HTR-8/SVneo (cell line): Measurements from ENCODE around the gene CNTN2.

Experiments used
- DNase-seq: peaks from one replicate; pipeline ENCODE4 v3.0.0; 2011; ENCODE audit warnings: low spot score, mixed read lengths; ENCODE audit not compliant: insufficient read length
- FAIRE-seq: peaks from 2 replicates; lab custom pipeline; 2011; peaks lifted over from hg19 to GRCh38; lab: Jason Lieb, UNC

The CNTN2 gene

GRCh38 chr1:205042911-205043806 lies at the start of gene CNTN2:
CNTN2 (plus strand) TSS chr1:205043212; CDS start chr1:205053186, 9,974 bp downstream.
- FAIRE-seq: no peak
- no peak for DNase-seq

- no peak for FAIRE-seq
- no peak for DNase-seq
Observed at GRCh38 chr1:204994086-204994862, 48.7 kb upstream of the CNTN2 start.

DNA sequence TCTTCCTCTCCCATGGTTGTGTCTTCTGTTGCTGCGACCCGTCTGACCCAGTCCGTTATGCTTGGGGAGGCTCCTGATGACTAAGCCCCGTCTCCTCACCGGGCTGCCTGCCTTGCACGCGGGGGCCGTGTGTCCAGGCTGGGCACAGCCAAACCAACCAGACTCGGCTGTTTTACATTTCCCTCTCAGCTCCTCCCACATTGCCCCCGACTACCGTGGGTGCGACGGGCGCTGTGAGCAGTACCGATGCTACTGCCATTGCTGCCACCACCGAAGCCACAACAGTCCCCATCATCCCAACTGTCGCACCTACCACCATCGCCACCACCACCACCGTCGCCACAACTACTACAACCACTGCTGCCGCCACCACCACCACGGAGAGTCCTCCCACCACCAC lies 46.0 kb upstream of the CNTN2 start:
- DNase-seq (no peak), FAIRE-seq (no peak)

DNA sequence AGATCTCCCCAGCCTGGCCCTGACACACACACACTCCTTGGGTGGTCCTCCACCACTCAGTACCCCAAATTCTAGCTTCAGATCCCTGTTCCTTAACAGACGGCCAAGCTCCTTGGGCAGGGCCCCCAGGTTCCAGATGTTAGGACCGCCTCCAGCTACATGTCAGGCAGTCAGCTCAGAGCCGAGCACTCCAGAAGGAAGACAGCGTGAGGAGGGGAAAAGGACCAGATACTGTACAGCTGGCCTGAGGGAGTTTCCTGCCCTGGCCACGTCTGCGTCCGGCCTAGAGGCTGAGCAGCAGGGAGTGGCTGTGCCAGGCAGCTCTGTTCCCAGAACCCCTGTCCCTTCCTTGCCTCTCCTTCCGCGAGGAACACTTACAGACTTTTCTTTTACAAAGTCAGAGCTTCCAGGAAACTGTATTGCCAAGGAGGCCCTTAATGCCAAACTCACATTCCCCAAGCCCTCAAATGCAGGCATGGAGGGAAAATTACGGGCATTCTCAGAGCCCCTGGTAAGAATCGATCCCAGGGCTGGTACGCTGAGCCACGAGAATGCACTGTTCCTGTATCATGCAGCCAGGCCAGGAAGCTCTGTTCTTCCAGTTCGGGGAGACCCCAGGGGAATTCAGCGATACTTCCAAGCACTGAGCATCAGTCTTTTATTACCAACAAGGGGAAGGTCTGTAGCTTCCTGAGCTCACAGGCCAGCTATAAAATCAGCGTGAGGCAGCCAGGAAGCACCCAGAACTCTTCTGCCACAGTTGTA lies 45.2 kb upstream of the CNTN2 start:
- DNase-seq: no peak
- FAIRE-seq: no peak

DNA sequence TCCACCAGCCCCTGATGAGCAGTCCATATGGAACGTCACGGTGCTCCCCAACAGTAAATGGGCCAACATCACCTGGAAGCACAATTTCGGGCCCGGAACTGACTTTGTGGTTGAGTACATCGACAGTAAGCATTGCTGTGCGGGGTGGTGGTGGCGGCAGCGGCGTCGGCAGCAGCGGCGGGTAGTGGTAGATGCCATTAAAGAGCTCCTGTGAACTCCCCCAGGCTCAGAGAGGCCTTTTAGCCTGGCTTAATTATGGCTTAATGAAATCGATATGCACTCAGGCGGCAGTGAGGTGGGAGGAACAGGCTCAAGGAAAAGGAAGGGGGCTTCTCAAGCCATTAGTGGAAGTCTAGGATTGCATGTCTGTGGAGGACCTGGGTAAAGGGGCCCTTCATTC lies 41.9 kb upstream of the CNTN2 start:
- no peak for FAIRE-seq
- no peak for DNase-seq

DNA sequence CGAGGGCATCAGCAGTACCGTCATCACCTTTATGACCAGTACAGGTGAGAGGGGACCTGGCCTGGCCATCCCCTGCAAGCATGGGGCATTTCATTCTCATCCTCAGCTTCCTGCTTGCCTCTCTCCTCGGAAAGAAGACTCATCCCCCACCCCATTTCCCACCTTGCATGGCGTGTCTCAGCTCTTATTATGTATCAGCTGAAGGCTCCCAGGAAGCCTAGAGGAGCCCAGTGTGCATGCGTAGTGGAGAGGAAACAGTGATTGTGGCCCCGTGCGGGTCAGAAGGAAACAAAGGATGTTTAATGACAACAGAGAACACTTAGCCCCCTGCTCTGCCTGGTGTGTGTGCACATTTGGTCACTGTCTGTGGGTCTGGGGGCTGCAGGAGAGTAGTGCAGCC lies 40.3 kb upstream of the CNTN2 start:
- no peak for DNase-seq
- no peak for FAIRE-seq

DNA sequence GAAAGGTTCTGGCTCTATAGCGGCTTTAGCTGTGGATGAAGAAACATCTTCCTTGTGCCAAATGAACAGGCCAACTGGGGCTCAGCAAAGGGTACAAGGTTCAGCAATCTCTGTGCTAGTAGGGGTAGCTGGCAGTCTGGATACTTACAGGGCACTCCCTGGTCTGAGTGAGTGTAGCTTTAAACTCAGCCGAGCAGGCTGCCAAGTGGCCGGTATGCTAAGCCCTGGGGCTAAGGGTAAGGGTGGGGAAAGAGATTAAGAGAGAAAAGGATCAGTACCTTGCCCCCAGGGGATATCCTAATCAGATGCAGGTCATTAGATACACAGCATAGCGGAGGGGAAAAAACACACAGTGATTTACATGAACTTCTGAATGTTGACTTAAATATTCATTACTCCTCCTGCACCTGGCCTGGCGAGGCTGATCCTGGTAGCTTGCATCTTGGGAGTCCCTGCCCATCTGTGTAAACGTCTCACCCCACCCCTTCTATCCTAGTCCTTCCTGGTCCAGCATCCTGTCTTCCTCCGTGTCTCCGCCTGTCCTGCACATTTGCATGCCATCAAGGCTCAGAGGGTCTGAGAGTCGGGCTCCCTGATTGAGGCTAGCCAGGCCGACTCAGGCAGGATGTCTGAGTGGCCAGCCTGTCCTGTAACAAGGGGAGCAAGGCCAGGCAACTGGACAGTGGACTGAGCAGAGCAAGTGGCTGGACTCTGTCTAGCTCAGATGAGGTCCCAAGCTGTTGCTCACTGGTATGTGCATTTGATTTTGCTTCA lies 39.5 kb upstream of the CNTN2 start:
- DNase-seq (no peak), FAIRE-seq (no peak)

DNA sequence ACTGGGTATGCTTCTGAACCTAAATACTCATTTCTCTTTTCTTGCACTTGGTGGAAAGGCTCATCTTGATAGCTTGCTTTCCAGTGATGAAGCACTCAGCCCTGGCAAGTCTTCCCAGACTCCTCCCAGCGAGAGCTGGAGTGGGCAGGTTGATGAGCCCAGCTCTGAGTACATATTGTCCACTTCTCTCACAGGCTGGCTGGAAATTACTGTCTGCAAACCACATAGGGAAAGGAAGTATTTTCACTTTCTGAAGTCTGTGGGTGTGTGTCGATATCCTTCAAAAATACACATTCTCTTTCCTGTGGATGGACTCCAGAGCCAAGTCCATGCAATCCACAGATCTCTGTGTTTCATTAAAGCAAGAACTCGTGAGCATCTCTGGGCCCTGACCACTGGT lies 38.7 kb upstream of the CNTN2 start:
- DNase-seq: no peak
- FAIRE-seq: no peak

- DNase-seq: no peak
- no peak for FAIRE-seq
Observed at GRCh38 chr1:205008896-205009295, 34.1 kb upstream of the CNTN2 start.

GRCh38 chr1:205009670-205010069 lies 33.3 kb upstream of the CNTN2 start:
- FAIRE-seq: no peak

DNA sequence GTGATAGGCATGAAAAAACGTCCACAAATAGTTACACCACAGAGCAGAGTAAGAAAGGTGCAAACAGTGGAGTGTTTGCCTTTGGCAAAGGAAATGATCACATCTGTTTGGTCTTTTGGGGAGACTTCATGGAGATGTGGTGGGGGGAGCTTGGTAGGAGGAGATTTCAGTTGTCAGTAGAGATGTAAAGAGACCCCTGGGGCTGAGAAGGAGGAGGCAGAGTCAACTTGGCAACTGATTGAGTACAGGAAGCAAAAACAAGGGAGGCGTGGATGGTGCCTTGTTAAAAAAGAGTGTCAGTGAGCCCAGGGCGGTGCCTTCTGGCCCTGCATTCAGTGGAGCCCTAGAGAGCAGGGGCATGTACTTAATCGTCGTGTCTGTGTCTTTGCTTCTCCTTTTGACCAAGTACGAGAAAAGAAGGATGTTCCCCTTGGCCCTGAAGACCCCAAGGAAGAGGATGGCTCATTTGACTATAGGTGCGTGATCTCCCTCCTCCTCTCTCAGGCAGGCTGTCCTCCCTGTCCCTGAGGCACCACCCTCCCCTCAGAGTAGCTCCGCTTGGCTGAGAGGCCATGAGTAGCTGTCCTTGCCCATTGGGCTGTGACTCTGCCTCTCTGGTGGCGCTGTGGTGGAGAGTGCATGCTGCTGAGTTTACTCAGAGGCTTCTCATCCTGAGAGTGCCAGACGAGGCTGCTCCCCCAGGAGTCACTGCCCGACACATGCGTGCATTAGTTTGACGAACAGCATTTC lies 30.4 kb upstream of the CNTN2 start:
- DNase-seq (no peak), FAIRE-seq (no peak)

More at GRCh38 chr1:205009670-205010069, 33.3 kb upstream of the CNTN2 start:
- no peak for DNase-seq

DNA sequence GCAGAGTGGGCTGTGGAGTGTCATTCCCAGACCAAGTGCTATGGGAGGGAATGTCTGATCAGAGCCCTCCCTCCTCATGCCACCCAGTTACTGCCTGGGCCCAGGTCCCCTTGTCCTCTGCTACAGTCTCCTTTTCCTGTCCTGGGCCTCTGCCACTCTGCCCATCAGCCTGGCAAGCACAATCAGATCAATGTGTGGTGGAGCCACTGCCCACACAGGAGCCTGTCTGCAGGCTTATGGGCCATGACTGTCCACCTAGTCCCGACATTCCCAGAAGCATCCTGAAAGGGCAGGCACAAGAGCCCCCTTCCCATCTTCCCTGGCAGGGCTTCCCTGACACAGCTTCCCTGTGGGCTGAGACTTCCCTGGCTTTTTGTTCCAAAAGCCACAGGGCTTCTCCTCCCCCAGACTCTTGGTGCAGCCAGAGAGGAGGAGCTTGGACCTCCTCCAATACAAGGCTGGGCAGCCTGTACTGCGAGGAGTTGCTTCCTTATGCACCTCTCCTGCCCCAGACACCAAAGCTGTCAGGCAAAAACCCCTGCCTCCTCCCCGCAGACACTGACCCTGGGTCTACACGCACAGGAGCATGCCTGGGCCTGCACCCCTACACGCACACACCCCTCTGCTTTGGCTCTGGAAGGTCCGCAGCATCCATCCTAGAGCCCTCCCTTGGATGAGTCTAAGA lies 29.2 kb upstream of the CNTN2 start:
- FAIRE-seq (no peak), DNase-seq (no peak)

DNA sequence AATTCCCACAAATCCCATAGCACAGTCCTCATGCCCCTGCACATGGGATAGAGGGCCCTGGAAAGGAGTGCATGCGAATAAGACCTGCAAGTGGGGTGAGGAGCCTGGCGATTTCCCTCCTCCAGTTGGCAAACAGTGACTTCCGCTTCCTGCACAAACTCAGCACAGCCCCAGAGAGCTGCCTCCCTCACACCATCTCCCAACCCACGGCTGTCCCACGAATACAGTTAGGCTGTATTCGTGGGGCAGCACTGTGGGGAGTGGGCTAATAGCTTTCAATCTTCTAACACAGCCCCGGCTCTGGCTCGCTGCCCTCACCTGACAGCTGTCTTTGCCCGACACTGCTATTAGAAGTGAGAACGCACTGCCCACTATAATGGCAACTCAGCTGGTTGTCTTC lies 28.2 kb upstream of the CNTN2 start:
- FAIRE-seq: no peak
- DNase-seq: no peak

DNA sequence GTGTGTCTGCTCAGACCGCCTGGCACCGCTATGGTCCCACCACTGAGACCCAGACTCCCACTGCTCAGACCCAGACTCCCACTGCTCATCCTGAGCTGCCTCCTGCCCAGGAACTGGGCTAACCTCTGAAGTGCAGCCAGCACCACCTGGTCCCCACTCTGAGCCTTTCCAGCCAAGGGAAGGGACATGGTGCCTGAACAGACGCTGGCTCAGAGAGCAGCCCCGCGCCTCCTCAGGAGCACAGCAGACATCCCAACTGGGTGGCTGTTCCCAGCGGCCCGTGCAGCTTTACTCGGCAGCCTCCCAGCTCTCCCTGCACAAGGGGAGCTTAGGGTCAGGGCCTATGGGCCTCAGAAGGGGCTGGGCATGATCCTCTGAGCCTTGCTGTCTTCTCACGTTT lies 27.8 kb upstream of the CNTN2 start:
- DNase-seq (no peak), FAIRE-seq (no peak)

DNA sequence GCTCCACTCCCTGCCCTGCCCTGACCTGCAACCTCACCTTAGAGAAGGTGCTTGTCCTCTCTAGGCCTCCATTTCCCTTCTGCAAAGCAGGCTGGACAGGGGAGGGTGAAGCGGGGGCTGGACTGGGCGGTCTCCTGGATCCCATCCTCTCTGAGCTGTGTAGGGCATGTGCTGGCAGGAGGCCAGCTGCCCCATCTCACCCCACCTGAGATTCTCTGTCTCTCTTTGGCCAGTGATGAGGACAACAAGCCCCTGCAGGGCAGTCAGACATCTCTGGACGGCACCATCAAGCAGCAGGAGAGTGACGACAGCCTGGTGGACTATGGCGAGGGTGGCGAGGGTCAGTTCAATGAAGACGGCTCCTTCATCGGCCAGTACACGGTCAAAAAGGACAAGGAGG lies 26.9 kb upstream of the CNTN2 start:
- DNase-seq (no peak), FAIRE-seq (no peak)

DNA sequence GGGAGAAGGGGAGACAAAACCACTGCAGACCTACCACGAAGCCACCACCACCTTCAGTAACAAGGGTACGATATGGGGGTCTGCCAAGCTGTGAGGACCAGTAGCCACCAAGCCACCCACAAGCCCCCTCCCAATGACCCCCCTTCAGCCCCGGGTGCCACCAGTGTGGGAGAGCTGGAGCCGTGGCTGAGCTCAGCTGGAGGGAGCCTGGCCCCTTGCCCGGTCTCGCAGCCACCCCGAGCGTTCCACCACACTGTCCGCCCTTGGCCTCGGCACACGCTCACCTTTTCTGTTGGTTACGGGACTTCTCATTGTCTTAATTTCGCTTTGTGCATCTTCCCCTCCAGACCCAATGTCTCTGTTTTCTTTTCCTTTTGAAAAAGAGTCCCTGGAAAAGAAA lies 26.4 kb upstream of the CNTN2 start:
- FAIRE-seq (no peak), DNase-seq (no peak)

GRCh38 chr1:205017001-205017400 lies 26.0 kb upstream of the CNTN2 start:
- FAIRE-seq (no peak), DNase-seq (no peak)

GRCh38 chr1:205017766-205018165 lies 25.2 kb upstream of the CNTN2 start:
- DNase-seq: no peak
- FAIRE-seq: no peak

DNA sequence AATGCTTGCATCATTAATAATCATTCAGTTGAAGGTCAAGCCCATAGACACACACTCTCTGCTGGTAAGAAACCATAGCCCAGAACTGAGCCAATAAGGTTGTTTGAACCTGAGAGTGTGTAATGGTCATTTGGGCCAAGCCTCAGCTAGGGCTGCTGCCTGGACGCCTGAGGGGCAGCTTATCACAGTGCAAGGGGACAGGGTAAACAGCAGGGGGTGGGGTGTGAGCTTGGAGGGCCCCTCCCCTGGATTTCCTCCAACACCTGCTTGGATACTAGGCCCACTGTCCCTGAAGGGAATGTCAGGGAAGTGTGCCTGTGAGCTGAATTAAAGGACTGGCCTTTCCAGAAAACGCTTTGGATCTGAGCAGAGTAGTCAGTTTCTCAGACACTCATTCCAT lies 24.6 kb upstream of the CNTN2 start:
- DNase-seq: no peak
- FAIRE-seq: no peak
